AG08395 (cell line): ENCODE data around the gene FGFRL1.
"Not testable (repeated sequence)": the region's sequence is repeated elsewhere in the genome, so short reads cannot be mapped to it uniquely, and the experiment has no call there.

Experiments used
- DNase-seq: peaks from one replicate; pipeline ENCODE4 v3.0.0; 2012; ENCODE audit warnings: mixed read lengths, low spot score

Gene FGFRL1

DNA sequence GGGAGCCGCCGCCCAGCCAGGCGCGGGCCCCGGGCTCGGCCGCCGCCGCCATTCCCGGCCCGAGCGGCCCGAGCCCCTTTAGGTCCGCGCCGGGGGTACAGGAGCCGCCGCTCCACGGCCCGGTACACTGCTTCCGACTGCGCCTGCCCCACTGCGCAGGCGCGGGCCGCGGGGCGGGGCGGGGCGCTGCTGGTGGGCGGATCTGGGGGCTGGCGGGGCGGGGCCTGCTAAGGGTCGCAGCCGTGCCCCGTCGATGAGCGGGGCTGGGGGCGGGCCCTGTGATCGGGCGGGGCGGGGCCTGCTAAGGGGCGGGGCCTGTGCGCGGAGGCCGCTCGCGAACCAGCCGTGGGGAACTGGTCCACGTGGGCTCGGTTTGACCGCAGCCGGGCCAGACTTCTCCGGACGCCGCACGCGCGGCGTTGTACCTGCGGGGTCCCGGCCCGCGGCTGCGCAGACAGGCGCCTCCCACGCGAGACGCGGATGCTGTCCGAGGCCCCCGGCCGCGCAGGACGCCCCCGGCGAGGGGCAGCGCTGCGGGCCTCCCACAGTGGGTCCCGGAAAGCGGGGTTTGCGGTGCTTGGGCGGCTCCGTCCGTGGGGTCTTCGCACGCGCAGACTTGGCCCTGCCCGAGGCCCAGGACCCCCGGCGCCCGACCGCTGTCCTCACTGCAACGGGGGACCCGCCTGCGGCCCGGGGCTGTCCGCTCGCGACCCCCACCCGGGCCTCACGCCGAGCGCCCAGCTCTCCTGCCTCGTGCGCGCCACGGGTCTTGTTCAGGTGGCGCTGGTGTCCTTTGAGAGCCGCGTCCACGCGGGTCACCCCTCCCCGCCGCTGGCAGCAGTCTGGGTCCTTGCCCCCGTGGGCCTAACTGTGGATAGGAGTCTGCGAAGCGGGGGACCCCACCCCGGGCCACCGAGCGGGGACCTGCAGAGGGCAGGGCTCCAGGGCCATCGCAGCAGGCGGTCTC is 37.7 kb upstream of the FGFRL1 start, which contains the start of gene DGKQ:
Gene DGKQ, minus strand, starts transcription at position 139 of the 967 bp plus-strand sequence. Its CDS starts 87 bp downstream, at position 52.
- peak; percentile 99 for DNase-seq

DNA sequence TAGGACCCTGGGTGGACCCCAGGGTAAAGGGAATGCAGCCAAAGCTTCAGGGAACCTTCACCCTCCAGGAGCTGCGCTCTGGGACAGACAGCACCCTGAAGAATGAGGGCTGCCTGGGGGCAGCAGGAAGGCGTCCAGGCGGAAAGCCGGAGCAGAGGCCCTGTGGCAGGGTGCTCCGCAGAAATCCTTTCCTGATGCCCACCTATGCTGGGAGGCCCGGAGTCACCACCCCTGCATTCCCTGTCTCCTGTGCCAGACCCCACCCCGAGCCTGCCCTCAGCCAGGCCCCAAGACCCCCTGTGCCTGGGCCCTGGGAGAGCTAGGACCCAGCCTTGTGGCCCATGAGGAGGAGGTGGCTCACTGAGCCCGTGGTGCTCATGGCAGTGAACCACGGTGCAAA is 36.8 kb upstream of the FGFRL1 start:
- no peak for DNase-seq

DNA sequence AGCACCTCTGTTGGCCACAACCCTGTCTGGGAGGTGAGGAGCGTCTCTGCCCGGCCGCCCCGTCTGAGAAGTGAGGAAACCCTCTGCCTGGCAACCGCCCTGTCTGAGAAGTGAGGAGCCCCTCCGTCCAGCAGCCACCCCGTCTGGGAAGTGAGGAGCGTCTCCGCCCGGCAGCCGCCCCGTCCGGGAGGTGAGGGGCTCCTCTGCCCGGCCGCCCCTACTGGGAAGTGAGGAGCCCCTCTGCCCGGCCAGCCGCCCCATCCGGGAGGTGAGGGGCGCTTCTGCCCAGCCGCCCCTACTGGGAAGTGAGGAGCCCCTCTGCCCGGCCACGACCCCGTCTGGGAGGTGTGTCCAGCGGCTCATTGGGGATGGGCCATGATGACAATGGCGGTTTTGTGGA is 35.4 kb upstream of the FGFRL1 start:
- DNase-seq = not testable (repeated sequence)

DNA sequence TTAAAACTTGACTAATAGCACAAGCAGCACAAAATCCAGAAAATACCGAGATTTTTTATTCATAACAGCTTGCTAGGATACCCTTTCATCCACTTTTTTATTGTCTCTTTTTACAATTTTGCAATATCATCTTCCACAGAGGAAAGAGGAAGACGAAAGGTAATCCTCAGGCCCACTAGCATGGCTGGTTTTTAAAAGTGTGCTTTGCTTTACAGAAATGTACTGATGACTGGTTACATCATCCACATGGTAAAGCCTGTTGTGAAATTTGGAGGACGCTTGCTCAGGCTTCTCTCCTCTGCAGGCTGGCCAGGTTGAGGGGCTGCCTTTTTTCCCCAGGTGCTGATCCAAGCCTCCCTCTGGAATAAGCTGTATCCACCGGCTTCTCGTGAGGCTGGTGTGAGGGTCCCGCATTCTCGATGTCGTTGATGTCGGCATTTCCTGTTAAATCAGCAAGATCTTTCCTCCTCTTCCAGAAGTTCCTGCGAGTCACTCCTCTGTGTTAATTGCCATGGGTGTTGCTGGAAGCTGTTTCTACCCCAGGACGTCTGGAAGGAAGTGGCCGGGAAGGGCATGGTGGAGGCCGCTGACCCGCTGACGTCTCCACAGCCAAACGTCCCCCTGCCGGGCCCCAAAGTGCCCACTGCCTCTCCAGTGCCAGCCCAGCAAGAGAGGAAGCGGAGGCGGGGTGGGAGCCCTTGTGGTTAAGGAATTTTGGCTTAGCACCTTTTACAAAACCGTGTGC is 32.3 kb upstream of the FGFRL1 start:
- DNase-seq = no peak

DNA sequence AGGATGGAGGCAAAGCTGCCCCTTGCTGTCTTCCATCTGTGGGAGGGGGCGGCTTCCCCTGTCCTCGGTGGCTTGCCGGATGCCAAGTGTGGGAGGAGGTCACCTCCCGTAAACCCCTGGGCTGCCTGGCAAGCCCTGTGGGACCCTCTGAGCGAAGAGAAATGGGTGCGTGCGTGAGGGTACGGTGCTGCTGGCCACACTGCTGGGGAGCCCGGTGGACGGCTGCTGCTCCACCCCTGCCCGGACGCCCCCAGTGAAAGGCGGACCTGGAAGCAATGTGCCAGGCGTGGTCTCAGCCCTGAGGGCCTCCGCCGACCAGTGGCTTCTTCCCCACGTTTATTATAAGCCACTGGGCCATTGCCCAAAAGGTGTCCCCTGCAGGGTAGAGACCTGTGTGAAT is 29.1 kb upstream of the FGFRL1 start:
- no peak for DNase-seq

DNA sequence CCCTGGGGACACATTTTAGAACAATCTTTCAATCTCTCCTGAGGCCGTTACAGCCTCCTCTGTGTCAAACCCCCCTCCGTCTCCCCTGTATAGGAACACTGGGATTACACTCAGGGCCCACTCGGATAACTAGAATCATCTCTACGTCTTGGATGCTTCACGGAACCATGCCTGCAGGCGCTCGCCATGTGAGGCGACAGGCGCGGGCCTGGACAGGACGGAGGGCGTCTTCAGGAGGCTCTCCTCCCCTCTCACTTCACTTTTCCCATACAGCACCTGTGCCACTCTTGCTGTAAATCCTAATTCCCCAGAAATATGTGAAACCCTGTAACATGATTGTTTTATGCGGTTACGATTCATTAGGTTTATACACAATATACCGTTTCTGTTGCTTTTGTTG is 28.6 kb upstream of the FGFRL1 start:
- DNase-seq = no peak

DNA sequence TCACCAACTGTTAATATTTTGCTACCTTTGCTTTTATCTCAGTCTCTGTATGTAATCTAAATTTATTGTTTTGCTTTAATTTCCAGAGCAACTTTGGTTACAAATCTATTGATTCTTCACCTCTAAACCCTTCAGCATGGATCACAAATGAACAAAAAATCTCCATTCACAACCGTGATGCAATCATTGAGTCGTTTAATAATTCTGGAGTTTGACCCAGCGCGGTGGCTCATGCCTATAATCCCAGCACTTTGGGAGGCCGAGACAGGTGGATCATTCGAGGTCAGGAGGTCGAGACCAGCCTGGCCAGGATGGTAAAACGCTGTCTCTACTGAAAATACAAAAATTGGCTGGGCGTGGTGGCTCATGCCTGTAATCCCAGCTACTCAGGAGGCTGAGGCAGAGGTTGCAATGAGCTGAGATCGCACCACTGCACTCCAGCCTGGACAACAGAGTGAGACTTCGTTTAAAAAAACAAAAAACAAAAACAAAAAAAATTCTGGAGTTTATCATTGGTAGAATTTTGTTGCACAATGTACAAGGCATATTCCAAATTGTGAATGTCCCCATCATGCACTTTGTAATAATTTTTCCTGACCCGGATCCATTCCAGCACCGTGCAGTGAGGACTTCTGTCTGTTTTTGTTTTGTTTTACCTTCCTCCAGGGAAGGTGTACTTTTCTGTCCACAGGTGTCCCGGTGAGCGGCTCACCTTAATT is 26.9 kb upstream of the FGFRL1 start:
- DNase-seq = no peak

DNA sequence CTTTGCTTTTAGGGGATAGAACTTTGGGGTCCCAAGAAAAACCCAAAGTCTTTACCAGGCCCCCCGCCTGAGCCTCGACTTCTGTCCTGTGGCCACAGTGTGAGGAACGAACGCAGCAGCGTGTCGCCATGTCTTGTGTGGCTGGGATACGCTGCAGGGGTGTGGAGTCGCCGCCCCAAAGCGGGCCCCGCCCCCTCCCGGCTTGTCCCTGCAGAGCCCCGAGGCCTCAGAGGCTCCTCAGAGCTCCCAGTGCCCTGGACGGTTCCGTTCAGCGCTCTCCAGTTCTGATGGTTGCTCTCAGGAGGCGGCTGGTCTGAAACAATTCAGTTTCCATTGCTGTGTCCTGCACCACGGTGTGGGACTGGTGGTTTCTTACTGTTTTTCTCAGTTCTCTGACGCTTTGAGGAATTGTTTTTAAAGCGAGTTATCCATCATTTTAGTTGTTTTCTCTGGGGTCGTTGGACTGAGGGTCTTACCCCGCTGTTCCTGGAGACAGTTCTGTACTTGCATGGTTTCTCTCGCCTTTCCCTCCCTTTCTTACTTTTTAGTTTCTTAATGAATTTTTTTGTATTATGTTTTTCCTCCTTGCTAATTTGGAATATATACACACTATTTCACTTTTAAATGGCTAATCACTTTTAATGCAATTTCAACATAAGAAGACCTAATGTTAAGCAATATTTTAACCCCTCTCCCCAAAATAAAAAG is 26.1 kb upstream of the FGFRL1 start:
- DNase-seq = peak; percentile 84

DNA sequence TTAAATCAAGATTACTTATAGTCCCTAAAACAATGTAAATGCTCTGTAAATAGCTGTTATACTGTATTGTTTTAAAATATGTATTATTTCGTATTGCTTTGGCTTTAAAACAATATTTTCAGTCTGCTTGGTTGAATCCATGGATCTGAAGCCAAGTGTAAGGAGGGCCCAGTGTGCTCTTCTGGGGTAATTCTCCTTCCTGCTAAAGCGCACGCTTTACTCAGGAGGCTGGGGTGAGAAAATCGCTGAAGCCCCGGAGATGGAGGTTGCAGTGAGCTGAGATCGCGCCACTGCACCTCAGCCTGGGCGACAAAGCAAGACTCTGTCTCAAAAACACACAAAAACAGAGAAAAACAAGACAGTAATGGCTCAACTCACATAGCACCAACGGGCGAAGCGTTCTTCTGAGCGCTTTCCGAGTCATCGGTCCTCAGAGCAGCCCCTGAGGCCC is 25.0 kb upstream of the FGFRL1 start:
- no peak for DNase-seq

DNA sequence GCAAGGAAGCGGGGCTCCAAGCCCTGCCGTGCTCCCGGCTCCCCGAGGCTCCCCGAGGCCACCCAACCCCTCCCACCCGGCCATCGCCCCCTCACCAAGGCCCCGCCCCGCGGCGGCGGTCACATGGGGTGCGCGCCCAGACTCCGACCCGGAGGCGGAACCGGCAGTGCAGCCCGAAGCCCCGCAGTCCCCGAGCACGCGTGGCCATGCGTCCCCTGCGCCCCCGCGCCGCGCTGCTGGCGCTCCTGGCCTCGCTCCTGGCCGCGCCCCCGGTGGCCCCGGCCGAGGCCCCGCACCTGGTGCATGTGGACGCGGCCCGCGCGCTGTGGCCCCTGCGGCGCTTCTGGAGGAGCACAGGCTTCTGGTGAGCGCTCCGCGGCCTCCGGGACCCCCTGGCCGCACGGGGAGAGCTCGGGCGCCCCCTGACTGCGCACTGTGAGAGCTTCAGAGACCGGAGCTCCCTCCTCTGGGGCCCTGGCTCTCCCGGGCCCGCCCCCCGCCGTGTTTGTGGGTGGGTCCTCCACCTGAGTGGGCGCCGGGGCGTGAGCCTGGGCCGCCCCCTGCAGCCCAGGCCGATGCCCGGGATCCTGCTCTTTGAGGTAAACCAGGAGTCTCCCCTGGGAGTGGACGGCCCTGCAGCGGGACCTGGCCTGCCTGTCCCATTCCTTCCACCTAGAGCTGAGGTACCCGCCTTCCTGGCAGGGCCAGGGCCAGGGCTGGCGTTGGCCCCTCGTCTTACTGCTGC is 24.4 kb upstream of the FGFRL1 start, which contains the start of gene IDUA:
Gene IDUA, plus strand, starts transcription at position 166 of the 745 bp plus-strand sequence. Its CDS starts 41 bp downstream, at position 207.
- peak; percentile 91 for DNase-seq

DNA sequence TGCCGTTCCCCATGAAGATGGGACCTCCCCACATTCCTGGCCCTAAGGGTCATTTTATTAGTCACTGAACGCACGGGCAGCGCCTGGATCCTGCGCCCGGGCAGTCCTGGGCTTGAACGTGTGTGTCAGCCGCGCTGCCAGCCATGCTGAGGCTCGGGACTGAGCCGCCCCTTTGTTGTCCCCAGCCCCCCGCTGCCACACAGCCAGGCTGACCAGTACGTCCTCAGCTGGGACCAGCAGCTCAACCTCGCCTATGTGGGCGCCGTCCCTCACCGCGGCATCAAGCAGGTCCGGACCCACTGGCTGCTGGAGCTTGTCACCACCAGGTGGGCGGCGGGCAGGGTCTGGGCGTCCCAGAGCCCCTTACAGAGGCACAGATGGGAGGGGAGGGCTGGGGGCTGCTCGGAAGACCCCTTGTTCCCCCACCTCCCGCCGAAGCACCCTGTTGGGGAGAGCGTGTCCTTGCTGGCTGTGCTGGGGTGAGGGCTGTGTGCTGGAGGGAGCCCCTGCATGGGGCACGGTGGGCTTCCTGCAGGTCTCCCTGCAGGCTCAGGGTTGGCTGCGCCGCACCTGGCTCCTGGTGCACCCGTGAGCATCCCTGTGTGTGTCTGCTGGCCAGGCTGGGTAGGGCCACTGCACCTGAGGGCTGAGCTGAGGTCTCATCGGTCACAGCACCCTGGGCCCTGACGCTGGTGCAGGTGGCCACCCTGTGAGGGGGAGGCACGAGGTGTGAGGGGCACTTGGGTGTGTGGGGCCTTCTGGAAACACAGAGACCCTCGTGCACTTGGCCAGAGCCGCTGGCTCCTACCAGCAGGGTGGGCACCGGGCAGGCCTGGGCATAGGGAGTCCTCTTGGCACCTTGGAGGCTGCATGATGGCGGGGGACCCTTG is 23.6 kb upstream of the FGFRL1 start:
- DNase-seq = peak; percentile 76

DNA sequence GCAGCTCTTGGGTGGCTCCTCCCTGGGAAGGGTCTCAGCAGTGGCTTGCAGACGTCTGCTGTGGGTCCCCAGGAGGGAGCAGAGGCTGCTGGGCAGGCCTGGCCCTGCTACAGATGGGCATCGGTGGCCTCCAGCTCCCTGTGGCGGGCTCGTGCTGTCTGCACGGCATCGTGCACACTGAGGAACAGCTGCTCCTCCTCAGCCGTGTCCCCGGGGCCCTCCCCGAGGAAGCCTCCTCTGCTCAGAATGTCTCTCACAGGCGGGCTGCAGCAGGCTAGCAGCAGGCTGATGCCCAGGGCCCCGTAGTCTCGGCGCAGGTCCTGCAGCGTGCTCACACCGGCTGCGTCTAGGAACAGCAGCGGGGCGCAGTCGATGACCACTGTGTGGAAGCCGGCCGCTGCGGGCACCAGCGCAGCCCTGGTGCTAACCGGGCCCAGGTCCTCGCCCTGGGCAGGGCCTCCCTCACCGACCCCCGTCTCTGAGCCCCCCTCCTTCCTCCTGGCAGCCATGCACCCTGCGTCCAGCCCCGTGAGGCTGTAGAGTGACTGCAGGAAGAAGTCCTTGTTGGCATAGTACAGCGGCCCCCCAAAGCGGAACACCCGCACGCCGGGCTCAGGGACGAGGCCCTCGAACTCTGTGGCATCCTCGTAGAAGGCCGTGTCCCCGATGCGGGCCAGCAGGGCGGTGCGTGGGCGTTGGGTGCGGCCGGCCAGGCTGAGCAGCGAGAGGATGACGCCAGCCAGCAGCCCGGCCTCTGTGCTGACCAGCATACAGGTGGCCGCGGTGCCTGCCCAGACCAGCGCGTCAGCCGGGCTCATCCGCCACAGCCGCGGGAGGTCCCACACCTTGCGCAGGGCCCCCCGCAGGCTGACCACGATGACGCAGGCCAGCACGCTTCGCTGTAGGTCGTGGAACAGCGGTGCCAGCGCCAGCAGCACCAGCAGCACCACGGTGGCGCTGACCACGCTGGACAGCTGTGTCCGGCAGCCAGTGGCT is 22.4 kb upstream of the FGFRL1 start:
- DNase-seq = no peak

DNA sequence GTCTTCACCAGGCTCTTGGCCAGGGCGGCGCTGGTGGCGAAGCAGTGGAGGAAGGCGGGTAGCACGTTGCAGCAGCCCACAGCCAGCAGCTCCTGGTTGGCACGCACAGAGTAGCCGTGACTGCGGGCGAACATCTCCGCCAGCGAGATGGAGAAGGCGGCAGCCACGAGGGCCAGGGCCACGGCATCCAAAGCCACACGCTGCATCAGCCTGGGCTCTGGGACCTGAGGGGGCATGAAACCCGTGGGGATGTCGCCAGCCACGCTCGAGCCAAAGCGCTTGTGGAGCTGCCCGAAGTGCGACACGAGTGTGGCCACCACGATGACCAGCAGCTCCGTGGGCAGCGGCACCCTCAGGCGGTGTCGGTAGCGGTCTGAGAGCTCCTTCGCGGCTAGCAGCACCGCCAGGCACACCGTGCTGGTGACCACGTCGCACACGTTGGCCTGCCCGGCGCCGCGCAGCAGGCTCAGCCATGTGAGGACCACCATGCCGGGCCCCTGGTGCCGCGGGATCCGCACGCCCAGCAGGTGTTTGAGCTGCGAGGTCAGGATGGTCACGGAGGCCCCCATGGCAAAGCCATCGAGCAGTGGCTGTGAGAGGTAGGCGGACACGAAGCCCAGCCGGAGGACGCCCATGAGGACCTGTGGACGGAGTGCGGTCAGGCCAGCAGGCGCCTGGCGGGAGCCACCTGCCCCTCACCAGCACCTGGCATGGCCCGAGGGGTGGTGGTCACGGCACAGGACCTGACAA is 21.5 kb upstream of the FGFRL1 start:
- DNase-seq = no peak

DNA sequence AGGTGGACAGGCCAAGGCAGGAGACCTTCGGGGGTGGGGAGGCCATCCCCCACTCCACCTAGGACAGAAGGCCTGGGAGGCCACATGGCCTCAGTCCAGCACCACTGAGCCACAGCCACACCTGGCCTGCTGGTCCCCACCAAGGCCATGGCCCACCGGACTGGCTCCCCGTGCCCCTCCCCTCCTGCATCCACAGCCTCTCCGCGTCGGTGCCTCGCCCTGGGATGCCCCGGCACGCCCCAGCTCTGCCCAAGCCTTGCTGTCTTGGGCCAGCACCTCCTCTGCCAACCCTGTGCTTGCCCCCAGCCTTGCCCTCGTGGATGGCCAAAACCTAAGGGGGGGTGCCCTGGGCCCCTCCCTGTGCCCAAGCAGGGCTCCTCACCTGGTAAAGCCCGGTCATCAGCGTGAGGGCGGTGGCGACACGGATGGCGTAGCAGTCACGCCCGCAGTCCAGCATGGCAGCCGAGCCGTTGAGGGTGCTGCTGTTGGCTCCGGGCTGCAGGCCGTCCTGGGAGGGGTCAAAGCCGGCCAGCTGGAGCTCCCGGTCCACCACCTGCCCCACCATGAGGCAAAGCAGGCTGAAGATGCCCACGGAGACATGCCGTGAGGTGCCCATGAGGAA is 20.6 kb upstream of the FGFRL1 start:
- DNase-seq = no peak

DNA sequence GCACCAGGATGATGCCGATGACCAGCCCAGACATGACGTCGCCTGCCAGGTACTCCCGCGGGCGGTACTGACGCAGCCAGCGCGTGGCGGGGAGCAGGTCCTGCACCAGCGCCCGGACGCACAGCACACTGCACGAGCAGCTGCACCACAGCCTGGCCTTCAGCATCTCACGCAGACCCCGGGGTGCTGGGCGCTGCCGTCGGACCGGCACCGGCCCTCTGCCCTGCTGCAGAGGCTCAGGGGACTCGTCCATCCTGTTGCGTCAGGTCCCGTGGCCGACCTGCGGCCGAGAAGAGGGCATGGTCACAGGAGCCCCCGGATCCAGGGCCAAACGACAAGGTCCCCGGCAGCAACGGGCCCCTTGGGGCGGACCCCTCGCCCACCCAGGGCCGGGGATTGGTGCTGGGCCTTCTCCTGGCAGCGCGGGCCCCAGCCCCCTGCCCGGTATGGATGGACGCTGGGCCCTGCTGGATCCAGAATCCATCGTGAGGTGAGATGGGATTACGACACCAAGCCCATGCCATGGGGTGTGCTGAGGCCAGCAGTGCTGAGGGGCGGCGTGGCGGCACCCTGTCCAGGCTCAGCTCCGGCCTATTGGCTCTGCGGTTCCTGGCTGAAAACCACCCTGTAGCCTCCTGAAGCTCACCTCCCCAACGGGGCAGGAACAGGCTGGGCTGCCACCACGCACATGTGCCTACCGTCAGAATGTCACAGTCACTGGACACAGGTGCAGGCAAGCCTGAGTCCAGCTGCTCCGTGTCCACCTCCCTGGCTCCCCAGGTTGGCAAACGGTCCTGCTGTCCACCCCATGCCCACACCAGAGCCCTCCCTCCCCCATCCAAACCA is 19.8 kb upstream of the FGFRL1 start:
- no peak for DNase-seq
